DMS114 treated with DMSO at 0.1 percent for 48 hours (cell line): ENCODE data around the gene DCAF12.

Experiments used
- DNase-seq: peaks from one replicate; lab custom pipeline; 2025; ENCODE audit not compliant: unreplicated experiment; lab: John Stamatoyannopoulos, UW

Gene DCAF12

GRCh38 chr9:34125681-34126206 is 754 bp downstream of the DCAF12 start:
- DNase-seq, result no peak

- DNase-seq, result no peak
These were observed 1.6 kb downstream of the DCAF12 start for GRCh38 chr9:34124926-34125325.

- no peak for DNase-seq
These were observed 2.4 kb downstream of the DCAF12 start for GRCh38 chr9:34124099-34124498.

- DNase-seq, result no peak
These were observed 2.8 kb downstream of the DCAF12 start for GRCh38 chr9:34123682-34124081.

- no peak for DNase-seq
These were observed 4.5 kb downstream of the DCAF12 start for GRCh38 chr9:34121996-34122395.

GRCh38 chr9:34119713-34120112 is 6.8 kb downstream of the DCAF12 start:
- DNase-seq, result no peak

GRCh38 chr9:34114436-34114835 is 12.1 kb downstream of the DCAF12 start:
- no peak for DNase-seq

- DNase-seq, result no peak
These were observed 20.4 kb downstream of the DCAF12 start for GRCh38 chr9:34106110-34106509.

GRCh38 chr9:34102796-34103195 is 23.7 kb downstream of the DCAF12 start:
- no peak for DNase-seq

- no peak for DNase-seq
These were observed 28.2 kb downstream of the DCAF12 start for GRCh38 chr9:34098307-34098706.

GRCh38 chr9:34097865-34098264 is 28.6 kb downstream of the DCAF12 start:
- DNase-seq, result no peak

- DNase-seq, result no peak
These were observed 29.7 kb downstream of the DCAF12 start for GRCh38 chr9:34096751-34097150.

- DNase-seq, result no peak
These were observed 32.9 kb downstream of the DCAF12 start for GRCh38 chr9:34093578-34093977.

- no peak for DNase-seq
These were observed 37.2 kb downstream of the DCAF12 start for GRCh38 chr9:34089311-34089710.

GRCh38 chr9:34087370-34087769 is 39.1 kb downstream of the DCAF12 start:
- DNase-seq, result no peak

GRCh38 chr9:34086864-34087263 is 39.6 kb downstream of the DCAF12 start:
- DNase-seq, result no peak

- DNase-seq, result no peak
These were observed 40.7 kb downstream of the DCAF12 start for GRCh38 chr9:34085581-34086500.

- DNase-seq, result no peak
These were observed 41.9 kb downstream of the DCAF12 start for GRCh38 chr9:34084562-34084961.

GRCh38 chr9:34079181-34079580 is 47.3 kb downstream of the DCAF12 start:
- DNase-seq, result no peak

GRCh38 chr9:34072868-34073590 is 53.5 kb downstream of the DCAF12 start:
- DNase-seq, result no peak

- DNase-seq, result no peak
These were observed 54.1 kb downstream of the DCAF12 start for GRCh38 chr9:34072410-34072809.
